Inflammatory macrophage (primary cell): ENCODE measurements around the gene DNAJB9.
"Not testable (repeated sequence)": the region's sequence is repeated elsewhere in the genome, so short reads cannot be mapped to it uniquely, and the experiment has no call there.

Experiments
- DNase-seq, 2 donors: peaks; one replicate each; pipeline ENCODE4 v3.0.0-alpha.2; 2020 to 2022
- total RNA-seq, 18 experiments: gene quantifications; one replicate each; lab custom pipeline; 2026; ENCODE audit warnings: mixed read lengths in 6 of 18, inconsistent platforms in 2 of 18; lab: John Stamatoyannopoulos, UW

The DNAJB9 gene
- total RNA-seq: 23.2 to 95.2 (median 44.4) reads per million in 18 experiments

DNA sequence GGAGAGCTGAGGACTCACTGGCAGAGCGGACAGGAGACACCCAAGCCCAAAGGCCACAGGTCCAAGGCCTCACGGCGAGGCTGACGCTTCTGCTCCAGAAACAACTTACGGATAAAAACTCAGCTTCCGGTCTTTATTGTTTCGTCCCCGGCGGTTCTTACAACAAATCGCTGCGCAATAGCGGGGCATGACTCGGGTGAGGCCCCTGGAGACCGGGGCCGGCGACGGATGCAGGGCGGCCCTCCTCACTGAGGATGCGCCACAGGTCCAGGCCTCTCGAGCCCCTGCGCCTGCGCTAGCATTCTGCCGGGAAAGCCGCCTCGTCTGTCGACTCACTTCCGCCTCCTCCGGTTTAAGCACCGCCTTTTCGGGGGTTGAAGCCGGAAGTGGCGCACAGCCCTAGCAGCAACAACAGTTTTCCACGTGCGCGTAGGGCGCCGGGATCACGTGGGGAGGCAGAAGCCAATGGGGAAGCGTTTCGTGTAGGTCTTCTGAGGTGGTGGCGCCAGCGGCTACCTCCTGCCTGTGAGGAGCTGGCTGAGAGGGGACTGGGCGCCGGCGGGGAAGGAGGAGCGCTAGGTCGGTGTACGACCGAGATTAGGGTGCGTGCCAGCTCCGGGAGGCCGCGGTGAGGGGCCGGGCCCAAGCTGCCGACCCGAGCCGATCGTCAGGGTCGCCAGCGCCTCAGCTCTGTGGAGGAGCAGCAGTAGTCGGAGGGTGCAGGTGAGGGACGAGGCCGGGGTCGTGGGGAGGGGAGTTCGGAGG, at the start of gene DNAJB9, which contains the start of gene THAP5:
TSS of gene DNAJB9 (plus strand) at position 494 of the 765 bp plus-strand sequence. CDS start 1,853 bp downstream, outside the sequence.
TSS of gene THAP5 (minus strand) at position 326 of the 765 bp plus-strand sequence. CDS start at position 189, 137 bp downstream.
- peak; percentile 99 to 100 for DNase-seq

DNA sequence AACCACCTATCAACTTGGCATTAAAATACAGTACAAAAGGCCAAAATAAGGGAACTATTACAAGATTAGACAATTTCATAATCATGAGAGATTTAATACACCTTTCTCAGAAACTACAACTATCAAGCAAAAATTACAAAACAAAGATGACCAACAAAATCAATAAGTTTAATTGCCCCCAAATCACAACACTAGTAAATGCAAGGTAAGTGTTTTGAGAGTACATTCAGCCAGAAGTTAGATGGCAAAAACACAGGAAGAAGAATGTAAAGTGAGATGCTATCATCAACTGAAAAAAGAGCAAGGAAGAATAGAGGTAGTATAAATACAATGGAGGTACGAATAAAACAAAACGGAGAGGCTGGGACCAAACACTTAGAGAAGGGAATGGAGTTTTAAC, 46.9 kb upstream of the DNAJB9 start:
- no peak for DNase-seq

DNA sequence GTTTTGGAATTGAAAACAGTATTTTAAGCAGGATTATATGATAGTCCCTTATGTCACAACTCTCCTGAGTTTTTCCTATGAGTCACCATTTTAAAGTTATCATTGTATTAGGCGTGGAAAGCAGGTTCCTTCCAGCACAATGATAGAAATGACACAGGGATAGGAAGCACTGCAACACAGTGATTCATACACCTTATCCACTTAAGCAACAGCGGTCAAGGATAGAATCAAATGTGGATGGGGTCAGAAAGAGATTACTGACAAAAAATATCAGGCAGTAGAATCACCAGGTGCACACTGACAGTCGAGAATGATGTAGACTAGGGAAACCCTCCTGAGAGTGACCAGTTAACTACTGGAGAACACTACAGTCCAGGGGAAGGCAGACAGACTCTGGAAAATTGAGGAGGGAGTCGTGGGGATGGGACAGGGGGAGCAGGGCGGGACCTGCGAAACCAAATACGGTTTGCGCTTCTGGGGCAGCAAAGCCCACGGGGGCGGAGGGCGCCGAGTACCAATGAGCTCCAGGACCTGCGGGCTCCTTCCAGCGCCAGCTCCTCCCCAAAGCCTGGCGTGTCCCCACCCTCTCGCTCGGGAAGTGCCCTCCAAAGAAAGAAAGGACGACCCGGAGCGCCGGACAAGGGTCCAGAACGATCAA, 44.2 kb upstream of the DNAJB9 start:
- peak; percentile 42 to 54 for DNase-seq

DNA sequence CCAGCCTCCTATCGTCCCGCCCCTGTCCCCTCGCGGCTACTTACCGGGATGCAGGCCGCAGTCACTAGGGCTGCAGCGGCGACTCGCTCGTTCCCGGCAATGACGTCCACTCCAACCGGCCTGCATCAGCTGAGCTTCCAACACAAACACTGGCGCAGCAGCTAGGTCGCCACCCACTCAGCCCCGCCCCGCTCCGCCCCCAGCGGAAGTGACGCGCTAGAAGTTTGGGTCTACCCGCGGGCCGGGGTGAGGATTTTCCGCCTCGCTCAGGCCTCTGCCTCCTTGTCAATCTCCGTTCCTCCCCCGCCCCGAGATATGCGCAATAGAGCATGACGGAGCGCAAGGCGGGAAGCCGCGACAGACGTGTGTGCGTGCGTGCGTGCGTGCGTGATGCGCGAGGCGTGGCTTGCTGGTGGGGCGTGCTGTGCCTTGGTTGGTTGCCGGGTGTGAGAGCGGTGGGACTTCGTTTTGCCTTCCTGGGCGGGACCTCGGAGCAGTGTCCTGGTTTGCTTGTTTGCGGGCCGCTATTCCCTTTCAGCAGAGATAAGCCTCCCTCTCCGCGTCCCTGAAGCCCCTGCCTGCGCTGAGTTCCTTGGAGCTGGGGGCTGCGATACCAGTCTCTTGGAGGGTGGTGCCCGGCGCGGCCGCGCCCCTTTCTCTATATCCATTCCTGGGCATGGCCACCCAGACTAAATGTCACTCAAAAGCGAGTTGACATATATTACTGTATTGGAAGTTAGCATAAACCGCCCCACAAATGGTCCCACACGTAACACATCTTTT, 43.5 kb upstream of the DNAJB9 start, which contains the start of gene PNPLA8:
TSS of gene PNPLA8 (minus strand) at position 151 of the 783 bp plus-strand sequence. CDS start 10,644 bp downstream, outside the sequence.
- peak; percentile 100 for DNase-seq

GRCh38 chr7:108526768-108527017, 43.0 kb upstream of the DNAJB9 start:
- no peak for DNase-seq

DNA sequence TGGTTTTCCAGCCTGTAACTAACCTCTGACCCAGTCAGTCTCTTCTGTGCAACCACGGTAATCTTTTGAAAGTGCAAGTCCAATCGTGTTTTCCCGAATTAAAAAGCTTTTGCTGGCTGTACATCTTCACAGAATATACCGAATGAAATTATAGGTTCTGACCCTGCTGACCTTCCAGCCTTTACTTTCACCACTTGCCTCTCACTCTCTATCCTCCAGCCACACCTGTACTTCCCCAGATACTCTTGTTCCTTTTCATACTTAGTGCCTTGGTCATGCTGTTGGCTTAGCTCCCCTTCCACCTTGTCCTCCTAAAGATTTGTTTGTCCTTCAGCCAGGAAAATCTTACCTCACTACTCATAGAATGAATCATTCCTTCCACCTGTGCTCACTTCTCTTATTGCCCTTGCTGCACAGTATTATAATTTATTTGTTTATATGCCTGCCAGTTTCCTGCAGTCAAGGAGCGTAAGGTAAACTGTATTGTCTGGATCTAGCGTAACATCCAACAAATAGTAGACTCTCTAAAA, 41.4 kb upstream of the DNAJB9 start:
- DNase-seq: no peak

- no peak for DNase-seq
These were observed 40.3 kb upstream of the DNAJB9 start for GRCh38 chr7:108529341-108529740.

- no peak for DNase-seq
These were observed 36.0 kb upstream of the DNAJB9 start for GRCh38 chr7:108533712-108534111.

DNA sequence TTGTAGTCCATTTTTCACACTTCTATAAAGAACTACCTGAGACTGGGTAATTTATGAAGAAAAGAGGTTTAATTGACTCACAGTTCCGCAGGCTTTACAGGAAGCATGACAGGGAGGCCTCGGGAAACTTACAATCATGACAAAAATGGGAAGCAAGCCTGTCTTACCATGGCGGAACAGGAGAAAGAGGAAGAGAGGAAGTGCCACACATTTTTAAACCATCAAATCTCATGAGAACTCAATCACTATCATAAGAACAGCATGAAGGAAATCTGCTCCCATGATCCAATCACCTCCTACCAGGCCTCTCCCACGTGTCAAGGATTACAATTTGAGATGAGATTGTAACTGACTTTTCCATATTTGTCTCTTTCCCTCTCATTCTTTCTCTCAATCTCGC, 34.4 kb upstream of the DNAJB9 start:
- DNase-seq: peak; percentile 42 to 46

DNA sequence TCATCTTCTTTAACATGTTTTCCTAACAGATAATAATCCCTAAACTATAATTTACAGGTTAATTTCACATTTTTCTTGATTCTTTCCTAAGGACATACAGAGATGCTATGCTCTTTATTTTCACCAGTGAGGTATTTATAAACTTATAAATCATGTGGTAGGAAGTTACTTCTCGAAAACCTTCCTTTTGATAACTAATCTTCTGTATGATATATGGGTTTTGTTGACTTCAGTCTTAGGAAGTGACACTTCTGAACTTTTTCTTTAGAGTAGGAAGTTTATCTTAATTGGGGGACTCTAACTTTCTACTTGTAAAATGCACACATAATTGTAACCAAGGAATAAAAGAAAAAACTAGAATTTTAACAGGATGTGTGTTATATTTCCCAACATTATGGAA, 33.9 kb upstream of the DNAJB9 start:
- DNase-seq: no peak

DNA sequence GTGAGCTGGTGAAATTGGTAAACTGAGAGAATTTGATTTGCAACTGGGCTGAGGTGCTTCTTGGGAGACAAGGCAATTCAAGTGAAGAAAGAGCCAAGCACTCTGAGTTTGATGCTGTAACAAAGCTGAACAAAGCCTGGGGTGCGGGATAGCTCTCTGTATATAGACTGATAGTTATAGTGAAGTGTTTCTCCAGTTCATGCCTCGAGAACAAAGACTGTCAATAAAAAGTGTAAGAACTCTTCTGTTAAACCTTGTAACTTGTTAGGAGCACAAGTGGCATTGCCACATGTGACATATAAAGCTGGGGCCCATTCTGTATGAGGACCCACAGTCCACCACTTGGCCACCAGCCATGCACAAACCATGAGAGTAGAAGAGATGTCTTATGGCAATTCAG, 32.4 kb upstream of the DNAJB9 start:
- no peak for DNase-seq

GRCh38 chr7:108538236-108538635, 31.4 kb upstream of the DNAJB9 start:
- DNase-seq: not testable (repeated sequence)

- not testable (repeated sequence) for DNase-seq
These were observed 31.0 kb upstream of the DNAJB9 start for GRCh38 chr7:108538685-108539084.

GRCh38 chr7:108541478-108541877, 28.2 kb upstream of the DNAJB9 start:
- DNase-seq: no peak

GRCh38 chr7:108548141-108548896, 21.4 kb upstream of the DNAJB9 start:
- not testable (repeated sequence) for DNase-seq

DNA sequence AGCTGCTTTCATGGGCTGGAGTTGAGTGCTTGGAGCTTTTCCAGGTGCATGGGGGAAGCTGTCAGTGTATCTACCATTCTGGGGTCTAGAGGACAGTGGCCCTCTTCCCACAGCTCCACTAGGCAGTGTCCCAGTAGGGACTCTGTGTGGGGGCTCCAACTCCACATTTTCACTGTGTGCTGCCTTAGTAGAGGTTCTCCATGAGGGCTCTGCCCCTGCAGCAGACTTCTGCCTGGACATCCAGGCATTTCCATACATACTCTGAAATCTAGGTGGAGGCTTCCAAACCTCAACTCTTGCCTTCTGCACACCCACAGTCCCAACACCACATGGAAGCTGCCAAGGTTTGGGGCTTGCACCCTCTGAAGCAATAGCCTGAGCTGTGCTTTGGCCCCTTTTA, 13.0 kb upstream of the DNAJB9 start:
- not testable (repeated sequence) for DNase-seq

DNA sequence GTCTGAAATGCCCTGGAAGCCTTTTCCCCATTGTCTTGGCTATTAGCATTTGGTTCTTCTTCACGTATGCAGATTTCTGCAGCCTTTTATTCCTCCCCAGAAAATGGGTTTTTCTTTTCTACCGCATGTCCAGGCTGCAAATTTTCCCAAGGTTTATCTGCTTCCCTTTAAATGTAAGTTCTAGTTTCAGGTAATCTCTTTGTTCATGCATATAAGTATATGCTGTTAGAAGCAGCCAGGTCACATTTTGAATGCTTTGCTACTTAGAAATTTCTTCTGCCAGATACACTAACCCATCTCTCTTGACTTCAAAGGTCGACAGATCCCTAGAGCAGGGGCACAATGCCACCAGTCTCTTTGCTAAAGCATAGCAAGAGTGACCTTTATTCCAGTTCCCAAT, 12.5 kb upstream of the DNAJB9 start:
- DNase-seq: no peak

DNA sequence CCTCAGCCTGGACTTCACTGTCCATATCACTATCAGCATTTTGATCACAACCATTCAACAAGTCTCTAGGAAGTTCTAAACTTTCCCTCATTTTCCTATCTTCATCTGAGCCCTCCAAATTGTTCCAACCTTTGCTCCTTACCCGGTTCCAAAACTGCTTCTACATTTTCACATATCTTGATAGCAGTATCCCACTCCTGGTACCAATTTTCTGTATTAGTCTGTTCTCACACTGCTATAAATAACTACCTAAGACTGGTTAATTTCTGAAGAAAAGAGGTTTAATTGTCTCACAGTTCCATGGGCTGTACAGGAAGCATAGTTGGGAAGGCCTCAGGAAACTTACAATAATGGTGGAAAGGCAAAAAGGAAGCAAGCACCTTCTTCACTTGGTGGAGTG, 12.1 kb upstream of the DNAJB9 start:
- DNase-seq: no peak

- no peak for DNase-seq
These were observed 10.4 kb upstream of the DNAJB9 start for GRCh38 chr7:108559253-108559652.

GRCh38 chr7:108561047-108561619, 8.5 kb upstream of the DNAJB9 start:
- no peak for DNase-seq

- DNase-seq: no peak
These were observed 3.7 kb upstream of the DNAJB9 start for GRCh38 chr7:108565987-108566386.
